WTC11 (cell line): ENCODE results near the gene STRAP. TPM values are rescaled to one million over a fixed set of nuclear protein-coding genes. Genes with fewer than 3 reads are reported as not detected.

Experiments used
- ATAC-seq: fragments of 200-7000 bp; cut with Tn5 transposase; 2 replicates; pipeline ENCODE4 v1.10.0; 2021; ENCODE audit warnings: mild to moderate bottlenecking, moderate library complexity
- CTCF ChIA-PET: fragments of 300-600 bp; sonication (Branson Sonifier 250); formaldehyde crosslinking; loops from one replicate; lab custom pipeline; 2021; ENCODE audit warnings: antibody characterized with exemption; lab: Charles Lee
- POLR2A ChIA-PET: fragments of 350-600 bp; sonication (Branson Sonifier 250); formaldehyde crosslinking; loops from one replicate; lab custom pipeline; 2021; ENCODE audit warnings: antibody characterized with exemption; lab: Charles Lee
- DNase-seq: peaks from one replicate; pipeline ENCODE4 v3.0.0; 2021; ENCODE audit warnings: low spot score
- H3K27ac Mint-ChIP-seq: 2 replicates; pipeline ENCODE4 v1.8.0; 2021; ENCODE audit warnings: mixed read lengths
- H3K27me3 Mint-ChIP-seq: 2 replicates; pipeline ENCODE4 v1.8.0; 2021; ENCODE audit warnings: low read depth, mild to moderate bottlenecking, moderate library complexity, mixed read lengths
- H3K36me3 Mint-ChIP-seq: 2 replicates; pipeline ENCODE4 v1.8.0; 2021; ENCODE audit warnings: mixed read lengths
- H3K4me1 Mint-ChIP-seq: 2 replicates; pipeline ENCODE4 v1.8.0; 2022; ENCODE audit warnings: mixed read lengths
- H3K4me3 Mint-ChIP-seq: 2 replicates; pipeline ENCODE4 v1.8.0; 2021; ENCODE audit warnings: mild to moderate bottlenecking, moderate library complexity, mixed read lengths
- H3K9me3 Mint-ChIP-seq: 2 replicates; pipeline ENCODE4 v1.8.0; 2021; ENCODE audit warnings: mixed read lengths
- ATF6 ChIP-seq: sonication (generic); formaldehyde crosslinking; IDR thresholded peaks from 2 replicates; pipeline ENCODE4 v1.8.1; 2023; ENCODE audit warnings: mild to moderate bottlenecking, missing genetic modification reagents
- CDX4 ChIP-seq: fragments of 250-450 bp; sonication (Bioruptor Pico); IDR thresholded peaks from 2 replicates; pipeline ENCODE4 v1.9.0; 2021; ENCODE audit warnings: moderate library complexity, mild to moderate bottlenecking, inconsistent platforms, borderline replicate concordance
- CREB1 ChIP-seq: sonication (generic); formaldehyde crosslinking; IDR thresholded peaks from 2 replicates; pipeline ENCODE4 v1.8.0; 2023; ENCODE audit warnings: mild to moderate bottlenecking, missing genetic modification reagents
- CREM ChIP-seq: sonication (generic); formaldehyde crosslinking; IDR thresholded peaks from 2 replicates; pipeline ENCODE4 v1.8.1; 2022; ENCODE audit warnings: mild to moderate bottlenecking, missing genetic modification reagents, moderate library complexity
- IRF2 ChIP-seq: sonication (generic); formaldehyde crosslinking; IDR thresholded peaks from 2 replicates; pipeline ENCODE4 v1.8.0; 2022; ENCODE audit warnings: low read depth, missing genetic modification reagents, borderline replicate concordance
- JUN ChIP-seq: sonication (generic); formaldehyde crosslinking; IDR thresholded peaks from 2 replicates; pipeline ENCODE4 v1.8.0; 2023; ENCODE audit warnings: mild to moderate bottlenecking, missing genetic modification reagents
- MXD4 ChIP-seq: fragments of 250-450 bp; sonication (Bioruptor Pico); IDR thresholded peaks from 2 replicates; pipeline ENCODE4 v1.8.0; 2021; ENCODE audit warnings: mild to moderate bottlenecking, moderate library complexity, borderline replicate concordance
- NFE2L1 ChIP-seq: sonication (generic); formaldehyde crosslinking; IDR thresholded peaks from 2 replicates; pipeline ENCODE4 v1.8.1; 2023; ENCODE audit warnings: missing genetic modification reagents
- OVOL2 ChIP-seq: fragments of 250-450 bp; sonication (Bioruptor Pico); IDR thresholded peaks from 2 replicates; pipeline ENCODE4 v1.9.0; 2021; ENCODE audit warnings: mild to moderate bottlenecking, borderline replicate concordance
- PREB ChIP-seq: sonication (generic); formaldehyde crosslinking; IDR thresholded peaks from 2 replicates; pipeline ENCODE4 v1.8.1; 2022; ENCODE audit warnings: mild to moderate bottlenecking, missing genetic modification reagents, moderate library complexity, borderline replicate concordance
- SOX15 ChIP-seq: fragments of 250-450 bp; sonication (Bioruptor Pico); IDR thresholded peaks from 2 replicates; pipeline ENCODE4 v1.9.0; 2021; ENCODE audit warnings: mild to moderate bottlenecking
- TEAD4 ChIP-seq: sonication (generic); formaldehyde crosslinking; IDR thresholded peaks from 2 replicates; pipeline ENCODE4 v1.8.0; 2022; ENCODE audit warnings: mild to moderate bottlenecking, missing genetic modification reagents
- TP53 ChIP-seq: sonication (generic); formaldehyde crosslinking; IDR thresholded peaks from 2 replicates; pipeline ENCODE4 v1.8.1; 2023; ENCODE audit warnings: mild to moderate bottlenecking, missing genetic modification reagents
- USF1 ChIP-seq: sonication (generic); formaldehyde crosslinking; IDR thresholded peaks from 2 replicates; pipeline ENCODE4 v1.8.0; 2022; ENCODE audit warnings: mild to moderate bottlenecking, missing genetic modification reagents
- ZNF121 ChIP-seq: sonication (generic); formaldehyde crosslinking; IDR thresholded peaks from 2 replicates; pipeline ENCODE4 v1.8.0; 2023; ENCODE audit warnings: missing genetic modification reagents
- ZNF138 ChIP-seq: sonication (generic); formaldehyde crosslinking; conservative IDR thresholded peaks from 2 replicates; pipeline ENCODE4 v1.8.1; 2022; ENCODE audit warnings: mild to moderate bottlenecking, moderate library complexity, missing genetic modification reagents
- ZNF219 ChIP-seq: sonication (generic); formaldehyde crosslinking; IDR thresholded peaks from 2 replicates; pipeline ENCODE4 v1.8.0; 2023; ENCODE audit warnings: missing genetic modification reagents, mild to moderate bottlenecking, borderline replicate concordance
- ZNF263 ChIP-seq: sonication (generic); formaldehyde crosslinking; IDR thresholded peaks from 2 replicates; pipeline ENCODE4 v1.8.1; 2022; ENCODE audit warnings: low read depth, mild to moderate bottlenecking, moderate library complexity, missing genetic modification reagents
- ZNF416 ChIP-seq: fragments of 250-450 bp; sonication (Bioruptor Pico); IDR thresholded peaks from 2 replicates; pipeline ENCODE4 v1.9.0; 2021; ENCODE audit warnings: mild to moderate bottlenecking, inconsistent platforms
- ZNF423 ChIP-seq: fragments of 250-450 bp; sonication (Bioruptor Pico); IDR thresholded peaks from 2 replicates; pipeline ENCODE4 v2.1.2; 2022; ENCODE audit warnings: mild to moderate bottlenecking, moderate library complexity
- ZNF425 ChIP-seq: fragments of 250-450 bp; sonication (Bioruptor Pico); conservative IDR thresholded peaks from 2 replicates; pipeline ENCODE4 v1.9.0; 2021; ENCODE audit warnings: mild to moderate bottlenecking
- ZNF671 ChIP-seq: fragments of 250-450 bp; sonication (Bioruptor Pico); IDR thresholded peaks from 2 replicates; pipeline ENCODE4 v1.8.0; 2021; ENCODE audit warnings: mild to moderate bottlenecking
- total RNA-seq: library from RNA; stranded (reverse); gene quantifications from 3 replicates; pipeline ENCODE4 v1.2.3, GENCODE V29; 2021
- TF ChIP-seq, protein P1 (sequence below): sonication (generic); formaldehyde crosslinking; IDR thresholded peaks from 2 replicates; pipeline ENCODE4 v1.8.1; 2022; ENCODE audit warnings: low read depth, mild to moderate bottlenecking, moderate library complexity, missing genetic modification reagents, borderline replicate concordance
- TF ChIP-seq, protein P2 (sequence below): sonication (generic); formaldehyde crosslinking; IDR thresholded peaks from 2 replicates; pipeline ENCODE4 v1.8.0; 2023; ENCODE audit warnings: mild to moderate bottlenecking, missing genetic modification reagents

The STRAP gene
- total RNA-seq, 1 experiment from 2014 or later = 221 TPM

DNA sequence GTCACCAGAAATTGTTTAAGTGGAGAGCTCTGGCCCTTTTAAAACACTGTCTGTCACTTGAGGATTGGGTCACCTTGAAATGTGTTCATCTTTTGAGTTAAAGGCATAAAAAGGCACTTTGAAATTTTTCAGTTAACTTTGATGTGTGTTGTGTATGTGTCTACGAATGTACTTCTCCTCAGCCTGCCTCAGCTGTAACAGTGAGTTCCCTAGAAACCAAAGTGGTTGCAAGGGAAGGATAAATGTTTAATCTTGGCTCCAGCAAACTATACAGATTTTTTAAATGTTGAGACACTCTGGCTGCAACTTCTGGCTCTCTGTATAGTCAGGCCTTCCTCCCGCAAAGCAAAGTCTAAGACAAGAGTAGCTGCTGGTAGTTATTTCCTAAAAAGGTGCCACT lies 37.2 kb downstream of the STRAP start:
- no peaks in the 10 kb centered on the region for H3K36me3 Mint-ChIP-seq
- TF ChIP-seq USF1 (CRISPR knock-in tag) (no peak), ZNF416 (CRISPR knock-in tag) (no peak)
- no peak overlapping the region for H3K4me3 Mint-ChIP-seq
- no peak overlapping the region for H3K27ac Mint-ChIP-seq
- POLR2A ChIA-PET = no interaction called here
- ATAC-seq (no peak), DNase-seq (no peak)
- no peaks in the 10 kb centered on the region for H3K27me3 Mint-ChIP-seq
- H3K4me1 Mint-ChIP-seq = peaks cover 33% of the 10 kb centered on the region
- CTCF ChIA-PET = no interaction called here
- H3K9me3 Mint-ChIP-seq = no peaks in the 10 kb centered on the region

GRCh38 chr12:15924956-15925355 lies 42.8 kb downstream of the STRAP start:
- Mint-ChIP-seq H3K36me3 (0 out of 2 replicates have a peak, but pooled peaks cover 2% of the 10 kb centered on the region), H3K9me3 (no peaks in the 10 kb centered on the region), H3K27ac (no peak overlapping the region), H3K4me3 (no peak overlapping the region), H3K4me1 (peaks cover 38% of the 10 kb centered on the region), H3K27me3 (no peaks in the 10 kb centered on the region)
- ChIA-PET POLR2A (no interaction called here), CTCF (no interaction called here)
- TF ChIP-seq MXD4 (CRISPR knock-in tag) = no peak
- TF ChIP-seq CREM (CRISPR knock-in tag) = no peak
- TF ChIP-seq PREB (CRISPR knock-in tag) = no peak
- TF ChIP-seq ZNF425 = no peak
- no peak for TF ChIP-seq TEAD4 (CRISPR knock-in tag)
- no peak for TF ChIP-seq ZNF263
- TF ChIP-seq ZNF423 (CRISPR knock-in tag) = no peak
- TF ChIP-seq, protein P1, sequence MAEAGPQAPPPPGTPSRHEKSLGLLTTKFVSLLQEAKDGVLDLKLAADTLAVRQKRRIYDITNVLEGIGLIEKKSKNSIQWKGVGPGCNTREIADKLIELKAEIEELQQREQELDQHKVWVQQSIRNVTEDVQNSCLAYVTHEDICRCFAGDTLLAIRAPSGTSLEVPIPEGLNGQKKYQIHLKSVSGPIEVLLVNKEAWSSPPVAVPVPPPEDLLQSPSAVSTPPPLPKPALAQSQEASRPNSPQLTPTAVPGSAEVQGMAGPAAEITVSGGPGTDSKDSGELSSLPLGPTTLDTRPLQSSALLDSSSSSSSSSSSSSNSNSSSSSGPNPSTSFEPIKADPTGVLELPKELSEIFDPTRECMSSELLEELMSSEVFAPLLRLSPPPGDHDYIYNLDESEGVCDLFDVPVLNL = no peak
- TF ChIP-seq TP53 (CRISPR knock-in tag) = no peak
- TF ChIP-seq ZNF671 (CRISPR knock-in tag) = no peak
- no peak for TF ChIP-seq CDX4
- no peak for TF ChIP-seq ZNF138 (CRISPR knock-in tag)
- TF ChIP-seq SOX15 (CRISPR knock-in tag) = no peak
- DNase-seq (no peak), ATAC-seq (no peak)

DNA sequence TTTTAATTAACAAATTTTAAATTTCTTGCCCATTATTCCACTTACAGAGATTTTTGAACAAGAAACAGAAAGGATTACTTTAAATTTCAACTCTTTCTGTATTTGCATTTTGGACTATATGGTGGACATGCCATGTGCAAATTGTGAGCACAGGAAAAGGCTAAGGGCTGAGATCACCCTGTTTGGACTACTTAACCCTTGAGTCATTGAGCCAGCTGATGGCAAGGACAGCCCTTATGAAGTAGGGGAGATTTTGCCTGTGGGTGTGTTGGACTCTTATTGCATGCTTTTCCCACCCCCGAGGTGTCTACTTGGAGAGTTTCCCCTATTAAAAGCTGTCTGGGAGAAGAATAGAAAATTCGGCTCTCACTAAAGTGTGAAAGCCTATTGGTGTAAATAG lies 46.2 kb downstream of the STRAP start:
- CTCF ChIA-PET = no interaction called here
- 0 out of 2 replicates have a peak, but pooled peaks cover 2% of the 10 kb centered on the region for H3K36me3 Mint-ChIP-seq
- POLR2A ChIA-PET = interaction anchor here (1.0 kb wide), 1 partner anchor 18 kb away, joined by 3 read pairs; no protein-coding TSS in a partner anchor
- peaks cover 47% of the 10 kb centered on the region for H3K4me1 Mint-ChIP-seq
- H3K27ac Mint-ChIP-seq = no peak overlapping the region
- ATAC-seq (no peak), DNase-seq (no peak)
- H3K9me3 Mint-ChIP-seq = no peaks in the 10 kb centered on the region
- no peak overlapping the region for H3K4me3 Mint-ChIP-seq
- no peaks in the 10 kb centered on the region for H3K27me3 Mint-ChIP-seq
- no peak for TF ChIP-seq ZNF219
- TF ChIP-seq ATF6 = no peak
- no peak for TF ChIP-seq OVOL2
- no peak for TF ChIP-seq IRF2 (CRISPR knock-in tag)
- no peak for TF ChIP-seq ZNF121 (CRISPR knock-in tag)
- no peak for TF ChIP-seq NFE2L1 (CRISPR knock-in tag)
- TF ChIP-seq CREB1 = no peak
- TF ChIP-seq JUN (CRISPR knock-in tag) = no peak
- TF ChIP-seq, protein P2, sequence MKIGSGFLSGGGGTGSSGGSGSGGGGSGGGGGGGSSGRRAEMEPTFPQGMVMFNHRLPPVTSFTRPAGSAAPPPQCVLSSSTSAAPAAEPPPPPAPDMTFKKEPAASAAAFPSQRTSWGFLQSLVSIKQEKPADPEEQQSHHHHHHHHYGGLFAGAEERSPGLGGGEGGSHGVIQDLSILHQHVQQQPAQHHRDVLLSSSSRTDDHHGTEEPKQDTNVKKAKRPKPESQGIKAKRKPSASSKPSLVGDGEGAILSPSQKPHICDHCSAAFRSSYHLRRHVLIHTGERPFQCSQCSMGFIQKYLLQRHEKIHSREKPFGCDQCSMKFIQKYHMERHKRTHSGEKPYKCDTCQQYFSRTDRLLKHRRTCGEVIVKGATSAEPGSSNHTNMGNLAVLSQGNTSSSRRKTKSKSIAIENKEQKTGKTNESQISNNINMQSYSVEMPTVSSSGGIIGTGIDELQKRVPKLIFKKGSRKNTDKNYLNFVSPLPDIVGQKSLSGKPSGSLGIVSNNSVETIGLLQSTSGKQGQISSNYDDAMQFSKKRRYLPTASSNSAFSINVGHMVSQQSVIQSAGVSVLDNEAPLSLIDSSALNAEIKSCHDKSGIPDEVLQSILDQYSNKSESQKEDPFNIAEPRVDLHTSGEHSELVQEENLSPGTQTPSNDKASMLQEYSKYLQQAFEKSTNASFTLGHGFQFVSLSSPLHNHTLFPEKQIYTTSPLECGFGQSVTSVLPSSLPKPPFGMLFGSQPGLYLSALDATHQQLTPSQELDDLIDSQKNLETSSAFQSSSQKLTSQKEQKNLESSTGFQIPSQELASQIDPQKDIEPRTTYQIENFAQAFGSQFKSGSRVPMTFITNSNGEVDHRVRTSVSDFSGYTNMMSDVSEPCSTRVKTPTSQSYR (CRISPR knock-in tag) = no peak
